A673 (cell line): ENCODE data around the gene SMCO3. TPM values are rescaled to one million over a fixed set of nuclear protein-coding genes. Genes with fewer than 3 reads are reported as not detected.
A peak's percentile ranks its signal among the peaks of the same experiment; 100 is the strongest.

Experiments used
- BruUV-seq: library from RNA; stranded (reverse); fragments of 400-500 nt; replicated peaks from 2 replicates; lab custom pipeline; 2021; lab: Mats Ljungman, UMichigan
- CTCF ChIA-PET: fragments of 300-600 bp; sonication (Branson Sonifier 250); formaldehyde crosslinking; loops from one replicate; lab custom pipeline; 2022; ENCODE audit warnings: antibody characterized with exemption; lab: Charles Lee
- POLR2A ChIA-PET: fragments of 300-600 bp; sonication (Branson Sonifier 250); formaldehyde crosslinking; loops from one replicate; lab custom pipeline; 2022; ENCODE audit warnings: antibody characterized with exemption; ENCODE audit not compliant: low non-redundant PET; lab: Charles Lee
- DNase-seq: peaks from one replicate; pipeline ENCODE4 v3.0.0-alpha.2; 2015; ENCODE audit warnings: low spot score
- H3K27ac ChIP-seq: fragments of 200-600 bp; sonication (generic); 2 replicates; pipeline ENCODE4 v1.5.1; 2016; ENCODE audit warnings: mixed run types, low read depth, mild to moderate bottlenecking, mixed read lengths, antibody characterized with exemption, low read length; ENCODE audit not compliant: poor library complexity, severe bottlenecking
- H3K27me3 ChIP-seq: fragments of 200-600 bp; sonication (generic); replicated peaks from 2 replicates; pipeline ENCODE4 v1.6.1; 2017; ENCODE audit warnings: mixed run types, low read depth, mild to moderate bottlenecking, mixed read lengths, antibody characterized with exemption, low read length; ENCODE audit not compliant: insufficient read depth, poor library complexity
- H3K36me3 ChIP-seq: fragments of 200-600 bp; sonication (generic); 2 replicates; pipeline ENCODE4 v1.6.1; 2016; ENCODE audit warnings: mixed run types, mild to moderate bottlenecking, mixed read lengths, antibody characterized with exemption, low read length; ENCODE audit not compliant: insufficient read depth, poor library complexity, severe bottlenecking
- H3K4me1 ChIP-seq: fragments of 200-600 bp; sonication (generic); 2 replicates; pipeline ENCODE4 v1.6.1; 2017; ENCODE audit warnings: mixed run types, mild to moderate bottlenecking, mixed read lengths, antibody characterized with exemption, low read length; ENCODE audit not compliant: insufficient read depth, poor library complexity, severe bottlenecking
- H3K4me3 ChIP-seq: fragments of 200-600 bp; sonication (generic); 2 replicates; pipeline ENCODE4 v1.5.1; 2016; ENCODE audit warnings: low read depth, mixed run types, mild to moderate bottlenecking, mixed read lengths, low read length; ENCODE audit not compliant: poor library complexity, severe bottlenecking
- H3K9me3 ChIP-seq: fragments of 200-600 bp; sonication (generic); 2 replicates; pipeline ENCODE4 v1.6.1; 2016; ENCODE audit warnings: mixed run types, low read depth, mild to moderate bottlenecking, mixed read lengths, antibody characterized with exemption, low read length; ENCODE audit not compliant: poor library complexity, severe bottlenecking
- EZH2 ChIP-seq: fragments of 200-600 bp; sonication (generic); IDR thresholded peaks from 2 replicates; pipeline ENCODE4 v1.6.1; 2017; ENCODE audit warnings: borderline replicate concordance, low read depth, mild to moderate bottlenecking, mixed read lengths, antibody characterized with exemption, low read length; ENCODE audit not compliant: poor library complexity, severe bottlenecking
- intact Hi-C: fragments of 100-400 bp; cut with micrococcal nuclease; formaldehyde crosslinking; loops from one replicate; pipeline ENCODE4 v1.10.0; 2022; ENCODE audit not compliant: unreplicated experiment
- total RNA-seq: library from RNA; stranded (reverse); gene quantifications from 2 replicates; pipeline ENCODE4 v1.2.3, GENCODE V29; 2021
- TF ChIP-seq, protein P1 (sequence below): fragments of 300-800, 200-600 bp; sonication (generic); conservative IDR thresholded peaks from 2 replicates; pipeline ENCODE4 v1.5.1; 2017; ENCODE audit warnings: low read depth, mild to moderate bottlenecking, antibody characterized with exemption, low read length, moderate library complexity, mixed read lengths

Gene SMCO3
- total RNA-seq, 1 experiment from 2014 or later, result not detected

DNA sequence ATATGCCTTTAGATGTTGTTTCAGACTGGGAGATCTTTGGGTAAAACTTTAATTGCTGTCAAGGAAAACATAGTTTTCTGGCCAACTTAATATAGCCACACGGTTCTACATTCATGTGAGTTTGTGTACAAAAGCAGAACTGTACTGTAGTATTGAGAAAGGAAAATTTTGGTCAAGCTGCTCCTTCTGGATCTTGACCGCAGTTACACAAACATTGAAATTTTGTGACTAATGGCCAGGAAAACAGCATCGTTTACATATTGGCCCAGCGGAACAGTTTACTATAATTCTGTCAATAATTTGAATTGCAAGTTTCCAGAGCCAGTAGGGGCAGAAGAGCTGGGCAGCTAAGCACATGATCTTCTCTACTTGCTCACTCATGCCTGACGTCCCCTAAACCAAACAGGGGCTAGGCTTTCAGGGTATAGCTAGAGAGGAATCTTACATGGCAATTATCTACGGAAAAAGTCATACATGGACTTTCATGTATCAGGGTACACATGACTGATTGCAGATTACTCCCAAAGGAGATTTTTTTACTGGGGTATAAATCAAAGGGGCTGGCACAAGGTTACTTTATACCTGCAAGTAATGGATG is 40.7 kb upstream of the SMCO3 start:
- no peaks in the 10 kb centered on the region for H3K4me1 ChIP-seq
- no peak overlapping the region for H3K4me3 ChIP-seq
- CTCF ChIA-PET, result no interaction called here
- intact Hi-C loops, result no loop called here
- POLR2A ChIA-PET, result no interaction called here
- H3K9me3 ChIP-seq, result peaks cover 3% of the 10 kb centered on the region
- TF ChIP-seq, protein P1, sequence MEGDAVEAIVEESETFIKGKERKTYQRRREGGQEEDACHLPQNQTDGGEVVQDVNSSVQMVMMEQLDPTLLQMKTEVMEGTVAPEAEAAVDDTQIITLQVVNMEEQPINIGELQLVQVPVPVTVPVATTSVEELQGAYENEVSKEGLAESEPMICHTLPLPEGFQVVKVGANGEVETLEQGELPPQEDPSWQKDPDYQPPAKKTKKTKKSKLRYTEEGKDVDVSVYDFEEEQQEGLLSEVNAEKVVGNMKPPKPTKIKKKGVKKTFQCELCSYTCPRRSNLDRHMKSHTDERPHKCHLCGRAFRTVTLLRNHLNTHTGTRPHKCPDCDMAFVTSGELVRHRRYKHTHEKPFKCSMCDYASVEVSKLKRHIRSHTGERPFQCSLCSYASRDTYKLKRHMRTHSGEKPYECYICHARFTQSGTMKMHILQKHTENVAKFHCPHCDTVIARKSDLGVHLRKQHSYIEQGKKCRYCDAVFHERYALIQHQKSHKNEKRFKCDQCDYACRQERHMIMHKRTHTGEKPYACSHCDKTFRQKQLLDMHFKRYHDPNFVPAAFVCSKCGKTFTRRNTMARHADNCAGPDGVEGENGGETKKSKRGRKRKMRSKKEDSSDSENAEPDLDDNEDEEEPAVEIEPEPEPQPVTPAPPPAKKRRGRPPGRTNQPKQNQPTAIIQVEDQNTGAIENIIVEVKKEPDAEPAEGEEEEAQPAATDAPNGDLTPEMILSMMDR, result no peak
- no peak for TF ChIP-seq EZH2
- H3K27me3 ChIP-seq, result no peaks in the 10 kb centered on the region
- H3K36me3 ChIP-seq, result no peaks in the 10 kb centered on the region
- H3K27ac ChIP-seq, result no peak overlapping the region
- DNase-seq, result no peak
- BruUV-seq, result no TSS peak

DNA sequence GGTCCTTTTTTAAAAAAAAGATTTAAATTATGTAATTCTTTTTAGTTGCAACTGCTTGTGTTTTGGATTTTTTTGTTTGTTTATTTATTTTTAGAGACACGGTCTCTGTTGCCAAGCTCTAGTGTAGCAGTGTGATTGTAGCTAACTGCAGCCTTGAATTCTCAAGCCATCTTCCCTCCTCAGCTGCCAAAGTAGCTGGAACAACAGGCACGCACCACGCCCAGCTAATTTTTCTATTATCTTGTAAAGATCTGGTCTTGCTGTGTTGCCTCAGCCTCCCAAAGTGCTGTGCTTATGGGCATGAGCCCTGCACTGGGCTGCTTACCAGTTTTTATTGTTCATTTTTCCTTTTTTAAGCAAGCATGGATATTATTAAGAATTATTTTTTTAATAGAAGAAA is 40.0 kb upstream of the SMCO3 start:
- no peak for TF ChIP-seq EZH2
- TF ChIP-seq, protein P1, result no peak
- no TSS peak for BruUV-seq
- Histone ChIP-seq H3K36me3 (no peaks in the 10 kb centered on the region), H3K27me3 (no peaks in the 10 kb centered on the region), H3K4me1 (no peaks in the 10 kb centered on the region), H3K9me3 (no peaks in the 10 kb centered on the region), H3K27ac (no peak overlapping the region), H3K4me3 (no peak overlapping the region)
- peak; percentile 27 for DNase-seq
- ChIA-PET POLR2A (no interaction called here), CTCF (no interaction called here)
- intact Hi-C loops, result no loop called here

DNA sequence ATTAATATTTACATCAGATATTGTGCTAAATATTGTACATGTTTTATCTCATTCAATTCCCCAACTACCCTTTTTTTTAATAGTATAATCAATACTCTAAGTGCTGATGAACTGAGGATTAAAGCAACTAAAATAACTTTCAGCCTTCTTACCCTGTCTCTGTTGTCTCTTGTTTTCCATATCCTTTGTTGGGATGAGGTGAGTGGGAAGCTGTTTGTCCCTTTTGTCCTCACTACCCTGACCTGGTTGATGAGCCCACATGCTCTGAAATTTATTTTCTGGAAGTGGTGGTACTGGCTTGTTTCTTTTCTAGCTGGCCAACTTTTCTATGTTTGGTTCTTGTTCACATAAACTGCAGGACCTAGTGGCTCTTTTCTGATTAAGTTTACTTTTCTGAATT is 38.9 kb upstream of the SMCO3 start:
- no peak for DNase-seq
- ChIA-PET CTCF (no interaction called here), POLR2A (no interaction called here)
- intact Hi-C loops, result no loop called here
- no peaks in the 10 kb centered on the region for H3K9me3 ChIP-seq
- no peaks in the 10 kb centered on the region for H3K36me3 ChIP-seq
- H3K4me3 ChIP-seq, result no peak overlapping the region
- no peaks in the 10 kb centered on the region for H3K27me3 ChIP-seq
- no TSS peak for BruUV-seq
- H3K4me1 ChIP-seq, result no peaks in the 10 kb centered on the region
- H3K27ac ChIP-seq, result no peak overlapping the region
- no peak for TF ChIP-seq EZH2
